Activated T-helper 1 cell treated with anti-CD3 and anti-CD28 coated beads, Interleukin-12 subunit alpha, Interleukin-12 subunit beta, Interleukin-2, Interleukin-4 antibody, amounts not matched to agents 30 ng/mL and 10 ng/mL and 1 ng/mL, durations not matched to agents 14 hours and 24 hours and 36 hours (primary cell): ENCODE measurements around the gene TRA2B. TPM values are rescaled to one million over a fixed set of nuclear protein-coding genes. Genes with fewer than 3 reads are reported as not detected.

Experiments
- DNase-seq: peaks from one replicate; pipeline ENCODE4 v3.0.0; 2021; ENCODE audit warnings: low spot score
- H3K27ac Mint-ChIP-seq: one replicate; pipeline ENCODE4 v1.8.0; 2021; ENCODE audit warnings: mild to moderate bottlenecking, mixed read lengths
- H3K27me3 Mint-ChIP-seq: one replicate; pipeline ENCODE4 v1.8.0; 2022; ENCODE audit warnings: mild to moderate bottlenecking, moderate library complexity, mixed read lengths; ENCODE audit not compliant: insufficient read depth
- H3K36me3 Mint-ChIP-seq: one replicate; pipeline ENCODE4 v1.8.0; 2021; ENCODE audit warnings: low read depth, mixed read lengths
- H3K4me1 Mint-ChIP-seq: one replicate; pipeline ENCODE4 v1.8.0; 2021; ENCODE audit warnings: low read depth, mixed read lengths
- H3K4me3 Mint-ChIP-seq: one replicate; pipeline ENCODE4 v1.8.0; 2021; ENCODE audit warnings: mild to moderate bottlenecking, moderate library complexity, mixed read lengths
- H3K9me3 Mint-ChIP-seq: one replicate; pipeline ENCODE4 v1.8.0; 2021; ENCODE audit warnings: mixed read lengths
- intact Hi-C: fragments of 100-400 bp; cut with micrococcal nuclease; formaldehyde crosslinking; loops from one replicate; pipeline ENCODE4 v1.15.1; 2024
- total RNA-seq: library from RNA; stranded (reverse); gene quantifications from 2 replicates; pipeline ENCODE4 v1.2.3, GENCODE V29; 2022

The TRA2B gene
- total RNA-seq, 1 donor from 2014 or later, result 279 TPM

- Mint-ChIP-seq H3K9me3 (no peaks in the 10 kb centered on the region), H3K36me3 (peaks cover 76% of the 10 kb centered on the region), H3K27me3 (no peaks in the 10 kb centered on the region), H3K27ac (peak overlapping the region; percentile 56), H3K4me1 (peaks cover 90% of the 10 kb centered on the region), H3K4me3 (peak overlapping the region; percentile 97)
- DNase-seq, result no peak
- intact Hi-C loops, result loop anchor here (10.0 kb wide), 2 partner anchors 1117 to 1203 kb away; partner anchors contain the start of genes RPL39L and VPS8
These were observed 5.8 kb downstream of the TRA2B start for GRCh38 chr3:185931777-185932612.

GRCh38 chr3:185930393-185931107 is 7.3 kb downstream of the TRA2B start:
- Mint-ChIP-seq H3K27ac (peak overlapping the region; percentile 65), H3K9me3 (no peaks in the 10 kb centered on the region), H3K36me3 (peaks cover 73% of the 10 kb centered on the region), H3K27me3 (no peaks in the 10 kb centered on the region), H3K4me1 (peaks cover 99% of the 10 kb centered on the region), H3K4me3 (peak overlapping the region; percentile 68)
- intact Hi-C loops, result loop anchor here (10.0 kb wide), 2 partner anchors 1116 to 1204 kb away; partner anchors contain the start of genes RPL39L and VPS8
- DNase-seq, result no peak

GRCh38 chr3:185929192-185930151 is 8.3 kb downstream of the TRA2B start:
- no peak for DNase-seq
- no peaks in the 10 kb centered on the region for H3K9me3 Mint-ChIP-seq
- intact Hi-C loops, result loop anchor here (5.0 to 10.0 kb wide), 3 partner anchors 102 to 1205 kb away; partner anchors contain the start of genes IGF2BP2, RPL39L and VPS8
- H3K27me3 Mint-ChIP-seq, result no peaks in the 10 kb centered on the region
- peaks cover 98% of the 10 kb centered on the region for H3K4me1 Mint-ChIP-seq
- peak overlapping the region; percentile 65 for H3K27ac Mint-ChIP-seq
- peak overlapping the region; percentile 68 for H3K4me3 Mint-ChIP-seq
- H3K36me3 Mint-ChIP-seq, result peaks cover 74% of the 10 kb centered on the region

- Mint-ChIP-seq H3K36me3 (peaks cover 74% of the 10 kb centered on the region), H3K4me1 (peaks cover 98% of the 10 kb centered on the region), H3K27me3 (no peaks in the 10 kb centered on the region), H3K9me3 (no peaks in the 10 kb centered on the region), H3K27ac (peak overlapping the region; percentile 65), H3K4me3 (peak overlapping the region; percentile 68)
- DNase-seq, result no peak
- intact Hi-C loops, result loop anchor here (1.0 to 5.0 kb wide), 3 partner anchors 8 to 101 kb away; partner anchors contain the start of gene IGF2BP2
These were observed 9.3 kb downstream of the TRA2B start for GRCh38 chr3:185928496-185928895.

- intact Hi-C loops, result loop anchor here (1.0 to 5.0 kb wide), 3 partner anchors 8 to 100 kb away; partner anchors contain the start of gene IGF2BP2
- Mint-ChIP-seq H3K27ac (peak overlapping the region; percentile 65), H3K4me3 (peak overlapping the region; percentile 55), H3K36me3 (peaks cover 82% of the 10 kb centered on the region), H3K9me3 (no peaks in the 10 kb centered on the region), H3K27me3 (no peaks in the 10 kb centered on the region), H3K4me1 (peaks cover 94% of the 10 kb centered on the region)
- no peak for DNase-seq
These were observed 10.2 kb downstream of the TRA2B start for GRCh38 chr3:185927501-185928200.

- no peak overlapping the region for H3K27ac Mint-ChIP-seq
- no peak for DNase-seq
- H3K27me3 Mint-ChIP-seq, result no peaks in the 10 kb centered on the region
- intact Hi-C loops, result loop anchor here (5.0 kb wide), 1 partner anchor 99 kb away; the partner anchor contains the start of gene IGF2BP2
- H3K4me3 Mint-ChIP-seq, result peak overlapping the region; percentile 35
- H3K4me1 Mint-ChIP-seq, result peaks cover 82% of the 10 kb centered on the region
- H3K36me3 Mint-ChIP-seq, result peaks cover 81% of the 10 kb centered on the region
- no peaks in the 10 kb centered on the region for H3K9me3 Mint-ChIP-seq
These were observed 11.4 kb downstream of the TRA2B start for GRCh38 chr3:185926445-185926844.

- Mint-ChIP-seq H3K9me3 (no peaks in the 10 kb centered on the region), H3K27me3 (no peaks in the 10 kb centered on the region), H3K27ac (no peak overlapping the region), H3K4me3 (no peak overlapping the region), H3K36me3 (peaks cover 79% of the 10 kb centered on the region), H3K4me1 (peaks cover 71% of the 10 kb centered on the region)
- intact Hi-C loops, result loop anchor here (5.0 kb wide), 1 partner anchor 98 kb away; the partner anchor contains the start of gene IGF2BP2
- no peak for DNase-seq
These were observed 12.5 kb downstream of the TRA2B start for GRCh38 chr3:185925353-185925752.

GRCh38 chr3:185924375-185924774 is 13.4 kb downstream of the TRA2B start:
- peaks cover 62% of the 10 kb centered on the region for H3K4me1 Mint-ChIP-seq
- intact Hi-C loops, result no loop called here
- no peak overlapping the region for H3K27ac Mint-ChIP-seq
- no peak for DNase-seq
- no peak overlapping the region for H3K4me3 Mint-ChIP-seq
- H3K27me3 Mint-ChIP-seq, result no peaks in the 10 kb centered on the region
- no peaks in the 10 kb centered on the region for H3K9me3 Mint-ChIP-seq
- H3K36me3 Mint-ChIP-seq, result peaks cover 77% of the 10 kb centered on the region

- Mint-ChIP-seq H3K4me1 (peaks cover 26% of the 10 kb centered on the region), H3K27me3 (no peaks in the 10 kb centered on the region), H3K4me3 (no peak overlapping the region), H3K9me3 (no peaks in the 10 kb centered on the region), H3K27ac (no peak overlapping the region), H3K36me3 (peaks cover 73% of the 10 kb centered on the region)
- intact Hi-C loops, result no loop called here
- no peak for DNase-seq
These were observed 17.6 kb downstream of the TRA2B start for GRCh38 chr3:185920184-185920583.

GRCh38 chr3:185916042-185916833 is 21.6 kb downstream of the TRA2B start:
- Mint-ChIP-seq H3K36me3 (peaks cover 59% of the 10 kb centered on the region), H3K4me3 (no peak overlapping the region), H3K27ac (peak overlapping the region; percentile 40), H3K9me3 (no peaks in the 10 kb centered on the region), H3K4me1 (peaks cover 6% of the 10 kb centered on the region), H3K27me3 (no peaks in the 10 kb centered on the region)
- no peak for DNase-seq
- intact Hi-C loops, result no loop called here

- DNase-seq, result no peak
- H3K27me3 Mint-ChIP-seq, result no peaks in the 10 kb centered on the region
- no peaks in the 10 kb centered on the region for H3K9me3 Mint-ChIP-seq
- intact Hi-C loops, result no loop called here
- no peak overlapping the region for H3K4me3 Mint-ChIP-seq
- peaks cover 6% of the 10 kb centered on the region for H3K4me1 Mint-ChIP-seq
- H3K27ac Mint-ChIP-seq, result peak overlapping the region; percentile 9
- peaks cover 55% of the 10 kb centered on the region for H3K36me3 Mint-ChIP-seq
These were observed 22.2 kb downstream of the TRA2B start for GRCh38 chr3:185915642-185916041.
